ENCODE data around the gene ZNF664.

GRCh38 chr12:124015494-124016461 is 42.8 kb downstream of the ZNF664 start:
- TF ChIP-seq CTCF (IDR thresholded peaks at IDR 0.05) (no peak), POLR2A (IDR thresholded peaks at IDR 0.05) (no peak)
